SU-DHL-6 (cell line): Measurements from ENCODE around the gene DIO1.

Experiments
- H2AFZ ChIP-seq: fragments of 200-600 bp; sonication (generic); 2 replicates; pipeline ENCODE4 v1.6.1; 2014; ENCODE audit warnings: low read depth, mild to moderate bottlenecking, moderate library complexity, mixed read lengths, antibody characterized with exemption, low read length; ENCODE audit not compliant: severe bottlenecking
- H3F3A ChIP-seq: fragments of 200-600 bp; shearing (Covaris generic); 2 replicates; pipeline ENCODE4 v1.6.0; 2016; ENCODE audit warnings: antibody characterized with exemption, mild to moderate bottlenecking; ENCODE audit not compliant: insufficient read depth
- H3K27ac ChIP-seq: fragments of 200-600 bp; sonication (generic); 2 replicates; pipeline ENCODE4 v1.5.1; 2016; ENCODE audit warnings: low read depth, mild to moderate bottlenecking, low read length, moderate library complexity, mixed read lengths
- H3K27me3 ChIP-seq: fragments of 200-600 bp; sonication (generic), shearing (Covaris generic); 2 replicates; pipeline ENCODE4 v1.6.0; 2014; ENCODE audit warnings: mild to moderate bottlenecking, low read length
- H3K36me3 ChIP-seq: fragments of 200-600 bp; sonication (generic); 2 replicates; pipeline ENCODE4 v1.6.1; 2014; ENCODE audit warnings: mild to moderate bottlenecking, low read length, mixed read lengths
- H3K4me2 ChIP-seq: fragments of 300-600, 200-600 bp; shearing (Covaris generic), sonication (generic); 2 replicates; pipeline ENCODE4 v1.6.0; 2014; ENCODE audit warnings: low read length, low read depth, mild to moderate bottlenecking; ENCODE audit not compliant: poor library complexity, severe bottlenecking
- H3K4me3 ChIP-seq: fragments of 200-600 bp; sonication (generic); 2 replicates; pipeline ENCODE4 v1.5.1; 2014; ENCODE audit warnings: antibody characterized with exemption, low read length, mild to moderate bottlenecking, mixed read lengths; ENCODE audit not compliant: insufficient read depth, poor library complexity, severe bottlenecking
- H3K79me2 ChIP-seq: fragments of 200-600 bp; sonication (generic); 2 replicates; pipeline ENCODE4 v1.6.1; 2014; ENCODE audit warnings: mild to moderate bottlenecking, low read length, moderate library complexity; ENCODE audit not compliant: insufficient read depth
- H3K9ac ChIP-seq: fragments of 200-600 bp; sonication (generic); 2 replicates; pipeline ENCODE4 v1.7.0; 2014; ENCODE audit warnings: mild to moderate bottlenecking, low read length
- H3K9me2 ChIP-seq: fragments of 200-600 bp; sonication (generic); replicated peaks from 2 replicates; pipeline ENCODE4 v1.6.1; 2014; ENCODE audit warnings: low read length; ENCODE audit not compliant: insufficient read depth
- H3K9me3 ChIP-seq: fragments of 200-600 bp; sonication (generic); 2 replicates; pipeline ENCODE4 v1.6.1; 2014; ENCODE audit warnings: low read length, mixed read lengths; ENCODE audit not compliant: insufficient read depth
- H4K20me1 ChIP-seq: fragments of 200-600 bp; sonication (generic); 2 replicates; pipeline ENCODE4 v1.6.1; 2014; ENCODE audit warnings: low read depth, mild to moderate bottlenecking, antibody characterized with exemption, low read length, moderate library complexity, mixed read lengths
- EZH2phosphoT487 ChIP-seq: fragments of 200-600 bp; sonication (generic), shearing (Covaris generic); conservative IDR thresholded peaks from 2 replicates; pipeline ENCODE4 v1.6.1; 2018; ENCODE audit warnings: mild to moderate bottlenecking, antibody characterized with exemption, low read length, moderate library complexity, mixed read lengths
- TF ChIP-seq, protein P1 (sequence below): fragments of 200-600 bp; sonication (generic); IDR thresholded peaks from one replicate; pipeline ENCODE4 v1.5.1; 2017; ENCODE audit warnings: antibody characterized with exemption, mild to moderate bottlenecking, low read length, moderate library complexity; ENCODE audit not compliant: insufficient read depth, poor library complexity, severe bottlenecking

The DIO1 gene

DNA sequence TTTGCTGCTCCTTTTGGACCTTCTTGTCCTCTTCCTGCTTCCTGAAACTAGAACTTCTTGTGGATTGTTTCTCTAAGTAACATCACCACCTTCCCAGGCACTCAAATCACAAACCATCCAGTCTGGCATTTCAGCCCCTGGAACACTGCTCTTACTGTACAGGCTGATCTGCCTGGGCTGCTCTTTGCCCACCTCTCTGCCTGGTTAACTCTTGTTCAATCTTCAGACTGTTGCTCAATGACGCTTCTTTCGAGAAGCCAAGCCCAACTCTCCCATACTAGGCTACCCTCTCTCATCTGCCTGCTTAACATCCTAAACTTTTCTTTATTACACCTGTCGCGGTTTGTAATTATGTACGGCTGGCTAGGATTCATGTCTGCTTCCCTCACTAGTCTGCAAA lies 657 bp downstream of the DIO1 start:
- no peaks in the 10 kb centered on the region for H3K36me3 ChIP-seq
- no peak overlapping the region for H2AFZ ChIP-seq
- no peaks in the 10 kb centered on the region for H3K79me2 ChIP-seq
- H3K9ac ChIP-seq, result no peak overlapping the region
- H3K27me3 ChIP-seq, result no peaks in the 10 kb centered on the region
- H4K20me1 ChIP-seq, result no peaks in the 10 kb centered on the region
- H3K9me2 ChIP-seq, result no peaks in the 10 kb centered on the region
- TF ChIP-seq EZH2phosphoT487, result no peak
- TF ChIP-seq, protein P1, sequence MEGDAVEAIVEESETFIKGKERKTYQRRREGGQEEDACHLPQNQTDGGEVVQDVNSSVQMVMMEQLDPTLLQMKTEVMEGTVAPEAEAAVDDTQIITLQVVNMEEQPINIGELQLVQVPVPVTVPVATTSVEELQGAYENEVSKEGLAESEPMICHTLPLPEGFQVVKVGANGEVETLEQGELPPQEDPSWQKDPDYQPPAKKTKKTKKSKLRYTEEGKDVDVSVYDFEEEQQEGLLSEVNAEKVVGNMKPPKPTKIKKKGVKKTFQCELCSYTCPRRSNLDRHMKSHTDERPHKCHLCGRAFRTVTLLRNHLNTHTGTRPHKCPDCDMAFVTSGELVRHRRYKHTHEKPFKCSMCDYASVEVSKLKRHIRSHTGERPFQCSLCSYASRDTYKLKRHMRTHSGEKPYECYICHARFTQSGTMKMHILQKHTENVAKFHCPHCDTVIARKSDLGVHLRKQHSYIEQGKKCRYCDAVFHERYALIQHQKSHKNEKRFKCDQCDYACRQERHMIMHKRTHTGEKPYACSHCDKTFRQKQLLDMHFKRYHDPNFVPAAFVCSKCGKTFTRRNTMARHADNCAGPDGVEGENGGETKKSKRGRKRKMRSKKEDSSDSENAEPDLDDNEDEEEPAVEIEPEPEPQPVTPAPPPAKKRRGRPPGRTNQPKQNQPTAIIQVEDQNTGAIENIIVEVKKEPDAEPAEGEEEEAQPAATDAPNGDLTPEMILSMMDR, result no peak
- H3K27ac ChIP-seq, result no peak overlapping the region
- no peaks in the 10 kb centered on the region for H3K9me3 ChIP-seq
- H3F3A ChIP-seq, result no peaks in the 10 kb centered on the region
- H3K4me3 ChIP-seq, result no peak overlapping the region
- H3K4me2 ChIP-seq, result no peak overlapping the region

DNA sequence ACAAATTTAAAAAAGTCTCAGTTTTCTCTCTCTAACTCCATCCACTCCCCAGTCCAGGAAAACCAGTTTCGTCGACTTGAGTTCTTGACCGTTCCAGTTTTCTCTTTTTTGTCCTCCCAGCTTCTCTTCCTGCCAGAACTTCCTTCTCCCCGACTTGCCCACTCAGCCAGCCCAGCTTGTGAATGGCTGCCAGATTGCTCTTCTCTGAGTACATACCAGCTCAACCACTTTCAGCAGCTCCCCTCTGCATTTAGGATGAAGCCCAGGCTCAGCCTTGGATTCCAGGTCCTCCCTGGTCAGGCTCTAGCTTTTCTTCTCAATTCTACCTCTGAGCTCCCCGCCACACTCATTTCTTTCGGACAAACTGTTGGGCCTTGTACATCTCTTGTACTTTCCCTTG lies 1.4 kb downstream of the DIO1 start:
- Histone ChIP-seq H3K9ac (no peak overlapping the region), H3K36me3 (no peaks in the 10 kb centered on the region), H4K20me1 (no peaks in the 10 kb centered on the region), H2AFZ (no peak overlapping the region), H3F3A (no peaks in the 10 kb centered on the region), H3K9me2 (no peaks in the 10 kb centered on the region), H3K4me3 (no peak overlapping the region), H3K27ac (no peak overlapping the region), H3K79me2 (no peaks in the 10 kb centered on the region), H3K9me3 (no peaks in the 10 kb centered on the region), H3K27me3 (no peaks in the 10 kb centered on the region), H3K4me2 (no peak overlapping the region)
- TF ChIP-seq, protein P1, result no peak
- TF ChIP-seq EZH2phosphoT487, result no peak

DNA sequence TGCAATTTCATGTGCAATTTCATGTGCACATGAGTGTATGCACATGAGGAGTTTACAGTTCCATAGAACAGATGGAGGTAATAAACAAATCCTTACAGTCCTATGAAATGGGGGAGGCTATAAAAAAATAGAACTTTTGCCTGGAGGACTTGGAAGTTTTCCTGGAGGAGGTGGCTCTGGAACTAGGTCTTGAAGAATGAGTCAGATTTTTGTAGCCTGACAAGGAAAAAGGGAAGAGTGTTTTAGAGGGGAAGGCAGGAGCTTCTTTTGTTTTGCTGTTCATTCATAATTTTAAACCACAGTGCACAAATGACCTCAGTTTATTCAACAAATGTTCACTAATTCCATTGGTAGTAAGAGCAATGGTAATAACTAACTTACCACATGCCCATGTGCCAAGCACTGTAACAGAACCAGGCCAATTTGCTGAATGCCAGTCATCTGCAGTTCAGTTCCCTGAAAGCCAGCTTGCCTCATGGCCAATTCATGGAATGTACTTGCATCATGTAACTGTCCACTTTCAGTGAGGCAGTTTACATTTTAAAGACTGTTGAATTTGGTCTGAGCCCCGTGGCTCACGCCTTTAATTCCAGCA lies 2.7 kb downstream of the DIO1 start:
- Histone ChIP-seq H3K9me3 (no peaks in the 10 kb centered on the region), H3K36me3 (no peaks in the 10 kb centered on the region), H4K20me1 (no peaks in the 10 kb centered on the region), H3K79me2 (no peaks in the 10 kb centered on the region), H3K9ac (no peak overlapping the region), H3K9me2 (no peaks in the 10 kb centered on the region), H3K27ac (no peak overlapping the region), H2AFZ (no peak overlapping the region), H3K27me3 (no peaks in the 10 kb centered on the region), H3F3A (no peaks in the 10 kb centered on the region), H3K4me2 (no peak overlapping the region), H3K4me3 (no peak overlapping the region)
- no peak for TF ChIP-seq EZH2phosphoT487
- TF ChIP-seq, protein P1, result no peak

DNA sequence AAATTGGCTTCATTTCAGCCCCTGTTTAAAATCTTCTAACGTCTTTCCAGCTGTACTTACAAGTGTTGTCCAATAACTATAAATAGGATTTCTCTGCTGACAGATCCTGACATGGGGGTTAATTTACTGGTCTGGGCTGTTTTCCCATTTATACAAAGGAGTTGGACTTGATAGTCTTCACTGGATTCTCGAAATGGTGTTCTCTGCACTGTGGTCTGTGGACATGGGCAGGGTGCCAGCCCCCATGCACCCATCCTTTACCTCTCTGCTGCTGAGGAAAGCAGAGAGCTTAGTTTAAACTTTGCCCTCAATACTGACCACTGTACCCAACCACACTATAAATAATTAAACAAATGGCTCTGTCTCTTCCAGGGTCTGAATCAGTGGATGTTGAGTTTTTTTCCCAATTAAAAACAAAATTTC lies 5.2 kb downstream of the DIO1 start:
- Histone ChIP-seq H3K4me2 (no peak overlapping the region), H3F3A (no peaks in the 10 kb centered on the region), H3K36me3 (no peaks in the 10 kb centered on the region), H3K9me2 (no peaks in the 10 kb centered on the region), H4K20me1 (no peaks in the 10 kb centered on the region), H3K9ac (no peak overlapping the region), H3K9me3 (no peaks in the 10 kb centered on the region), H2AFZ (no peak overlapping the region), H3K79me2 (no peaks in the 10 kb centered on the region), H3K27me3 (no peaks in the 10 kb centered on the region), H3K4me3 (no peak overlapping the region), H3K27ac (no peak overlapping the region)
- no peak for TF ChIP-seq EZH2phosphoT487
- TF ChIP-seq, protein P1, result no peak
